GM12891 (cell line): ENCODE results near the gene SERBP1.

ENCODE experiments used
- POLR2A ChIP-seq: IDR thresholded peaks from 2 replicates; pipeline ENCODE4 v1.6.1; 2011; ENCODE audit warnings: low read depth, low read length, control low read depth
- POLR2AphosphoS5 ChIP-seq: IDR thresholded peaks from 2 replicates; pipeline ENCODE4 v1.6.1; 2011; ENCODE audit warnings: low read depth, low read length, control low read depth
- POU2F2 ChIP-seq: IDR thresholded peaks from 2 replicates; pipeline ENCODE4 v1.6.1; 2011; ENCODE audit warnings: low read depth, mild to moderate bottlenecking, control low read depth, low read length, moderate library complexity
- SPI1 ChIP-seq: IDR thresholded peaks from 2 replicates; pipeline ENCODE4 v1.6.1; 2011; ENCODE audit warnings: low read depth, low read length, control low read depth
- TAF1 ChIP-seq: IDR thresholded peaks from 2 replicates; pipeline ENCODE4 v1.6.1; 2011; ENCODE audit warnings: low read depth, low read length, control low read depth

DNA sequence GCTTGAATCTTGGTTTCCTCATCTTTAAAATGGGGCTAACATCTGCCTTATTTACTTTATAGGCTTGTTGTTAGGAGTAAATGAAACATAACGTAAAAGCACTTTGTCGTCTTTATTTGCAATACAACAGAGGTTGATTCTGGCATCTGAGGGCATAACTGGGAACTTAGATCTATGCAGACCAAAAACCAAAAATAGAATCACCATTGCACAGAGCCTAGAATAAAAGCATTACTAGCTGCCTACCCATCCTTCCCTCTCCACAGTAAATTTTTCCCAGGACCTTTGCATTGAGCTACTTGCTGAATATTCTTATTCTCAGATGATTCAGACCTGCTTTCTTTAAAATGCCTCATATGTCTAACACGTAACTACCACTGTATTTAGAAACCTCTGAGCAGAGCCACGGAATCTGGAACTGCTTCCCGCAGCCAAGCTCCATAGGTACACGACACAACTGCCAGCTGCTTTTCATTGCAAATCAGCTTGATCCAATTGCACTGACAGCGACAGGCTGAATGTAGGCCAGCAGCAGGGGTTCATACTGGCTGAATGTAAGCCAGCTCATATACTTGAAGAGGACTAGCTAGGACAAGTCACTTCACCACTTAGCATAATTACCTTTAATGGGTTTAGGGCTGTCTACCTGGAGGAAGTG, 33.2 kb upstream of the SERBP1 start:
- TF ChIP-seq POLR2AphosphoS5 (no peak), TAF1 (no peak), POLR2A (no peak), POU2F2 (no peak), SPI1 (no peak)
